Uterus (tissue), 2 donors: ENCODE results near the gene FCGR2B.

ENCODE experiments used
- POLR2A ChIP-seq, 2 donors: fragments of 450-650 bp; IDR thresholded peaks; one replicate each; pipeline ENCODE4 v1.6.1; 2016; ENCODE audit warnings: antibody characterized with exemption in 2 of 2, mild to moderate bottlenecking in 1 of 2, moderate library complexity in 1 of 2
- TF ChIP-seq, protein P1 (sequence below), 4 experiments: fragments of 200-600 bp in 2 of 4; fragments of 450-650 bp in 2 of 4; sonication (generic) in 2 of 4; IDR thresholded peaks; one replicate each; pipeline ENCODE4 v1.5.1; 2016 to 2019; ENCODE audit warnings: antibody characterized with exemption in 4 of 4, mild to moderate bottlenecking in 2 of 4, moderate library complexity in 1 of 4

DNA sequence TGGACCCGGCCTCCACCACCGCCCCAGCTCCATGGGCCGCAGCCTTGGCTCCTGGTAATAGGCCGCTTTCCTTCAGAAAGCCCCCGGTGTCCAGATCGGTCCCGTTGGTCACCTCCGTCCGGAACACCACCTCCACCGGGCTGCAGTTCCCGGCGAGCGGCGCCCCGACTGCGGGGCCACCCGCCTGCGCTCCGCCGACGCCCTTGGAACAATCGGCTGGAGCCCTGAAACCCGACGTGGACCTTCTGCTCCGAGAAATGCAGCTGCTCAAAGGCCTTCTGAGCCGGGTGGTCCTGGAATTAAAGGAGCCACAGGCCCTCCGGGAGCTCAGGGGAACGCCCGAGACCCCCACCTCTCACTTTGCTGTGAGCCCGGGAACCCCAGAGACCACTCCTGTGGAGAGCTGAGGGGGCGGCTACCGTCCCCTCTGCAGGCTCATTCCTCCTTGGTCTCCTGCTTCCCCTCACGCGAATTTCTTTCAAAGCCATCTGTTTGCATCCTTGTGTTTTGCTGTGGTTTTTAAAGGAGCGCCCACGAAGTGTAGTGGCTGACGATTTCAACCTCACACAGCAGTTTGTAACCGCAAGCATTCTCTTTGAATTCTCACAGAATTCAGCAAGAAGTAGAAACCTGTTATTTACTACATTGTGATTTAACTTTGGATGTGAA, 64.4 kb downstream of the FCGR2B start:
- TF ChIP-seq, protein P1, sequence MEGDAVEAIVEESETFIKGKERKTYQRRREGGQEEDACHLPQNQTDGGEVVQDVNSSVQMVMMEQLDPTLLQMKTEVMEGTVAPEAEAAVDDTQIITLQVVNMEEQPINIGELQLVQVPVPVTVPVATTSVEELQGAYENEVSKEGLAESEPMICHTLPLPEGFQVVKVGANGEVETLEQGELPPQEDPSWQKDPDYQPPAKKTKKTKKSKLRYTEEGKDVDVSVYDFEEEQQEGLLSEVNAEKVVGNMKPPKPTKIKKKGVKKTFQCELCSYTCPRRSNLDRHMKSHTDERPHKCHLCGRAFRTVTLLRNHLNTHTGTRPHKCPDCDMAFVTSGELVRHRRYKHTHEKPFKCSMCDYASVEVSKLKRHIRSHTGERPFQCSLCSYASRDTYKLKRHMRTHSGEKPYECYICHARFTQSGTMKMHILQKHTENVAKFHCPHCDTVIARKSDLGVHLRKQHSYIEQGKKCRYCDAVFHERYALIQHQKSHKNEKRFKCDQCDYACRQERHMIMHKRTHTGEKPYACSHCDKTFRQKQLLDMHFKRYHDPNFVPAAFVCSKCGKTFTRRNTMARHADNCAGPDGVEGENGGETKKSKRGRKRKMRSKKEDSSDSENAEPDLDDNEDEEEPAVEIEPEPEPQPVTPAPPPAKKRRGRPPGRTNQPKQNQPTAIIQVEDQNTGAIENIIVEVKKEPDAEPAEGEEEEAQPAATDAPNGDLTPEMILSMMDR (IDR thresholded peaks at IDR 0.05), result no peak
- TF ChIP-seq POLR2A (IDR thresholded peaks at IDR 0.05), result peak in 1 of 2 donors; percentile 46
